SK-MEL-5 (cell line): ENCODE results near the gene TBX21. TPM values are rescaled to one million over a fixed set of nuclear protein-coding genes. Genes with fewer than 3 reads are reported as not detected.

Source experiments
- DNase-seq: peaks from one replicate; pipeline ENCODE4 v3.0.0-alpha.2; 2016; ENCODE audit warnings: low read depth, low spot score
- in situ Hi-C: cut with HindIII; loops from 2 replicates; pipeline ENCODE4 v1.10.0; 2016; ENCODE audit warnings: low sequenced_read_pairs, high pct_unique_total_duplicates, low pct_unique_long_range_greater_than_20kb
- total RNA-seq: library from RNA; depleted of rRNA; stranded (reverse); fragments of >200 nt; shearing (Covaris generic); gene quantifications from 2 replicates; pipeline ENCODE4 v1.2.3, GENCODE V29; 2014; rRNA removed

Gene TBX21
- total RNA-seq, 1 experiment from 2014 or later = not detected

GRCh38 chr17:47785538-47786123 lies 52.6 kb downstream of the TBX21 start:
- no peak for DNase-seq
- in situ Hi-C loops = no loop called here

GRCh38 chr17:47789611-47790561 lies 56.9 kb downstream of the TBX21 start:
- peak; percentile 51 for DNase-seq
- in situ Hi-C loops = no loop called here

GRCh38 chr17:47791025-47791424 lies 58.0 kb downstream of the TBX21 start:
- in situ Hi-C loops = no loop called here
- DNase-seq = no peak

GRCh38 chr17:47792457-47792856 lies 59.4 kb downstream of the TBX21 start:
- DNase-seq = no peak
- in situ Hi-C loops = no loop called here

- DNase-seq = no peak
- in situ Hi-C loops = no loop called here
Observed at GRCh38 chr17:47792979-47793378, 59.9 kb downstream of the TBX21 start.

Other genes starting within 250 kb of the TBX21 start
- 39.0 and 42.0 TPM in 2 replicates for gene NPEPPS, start 202.1 kb upstream of the TBX21 start, total RNA-seq
- gene KPNB1, start 83.3 kb upstream of the TBX21 start, total RNA-seq = 286 and 297 TPM in 2 replicates
- 7.7 and 8.3 TPM in 2 replicates for gene TBKBP1, start 39.1 kb upstream of the TBX21 start, total RNA-seq
- gene OSBPL7, start 88.6 kb downstream of the TBX21 start, total RNA-seq = 0.71 and 1.0 TPM in 2 replicates
- gene MRPL10, start 98.3 kb downstream of the TBX21 start, total RNA-seq = 72.6 and 82.0 TPM in 2 replicates
- gene LRRC46, start 98.4 kb downstream of the TBX21 start, total RNA-seq = not detected in 2 replicates
- gene SCRN2, start 108.0 kb downstream of the TBX21 start, total RNA-seq = 6.9 and 9.2 TPM in 2 replicates
- 0.05 TPM in 1 of 2 replicates, not detected in the other for gene SP6, start 117.9 kb downstream of the TBX21 start, total RNA-seq
- 1.2 and 2.9 TPM in 2 replicates for gene SP2, start 163.0 kb downstream of the TBX21 start, total RNA-seq
- gene PNPO, start 208.3 kb downstream of the TBX21 start, total RNA-seq = 27.0 and 37.4 TPM in 2 replicates
- gene PRR15L, start 224.6 kb downstream of the TBX21 start, total RNA-seq = not detected in 2 replicates
- 39.3 and 46.2 TPM in 2 replicates for gene CDK5RAP3, start 237.9 kb downstream of the TBX21 start, total RNA-seq